ENCODE results near the gene NDUFV3.
"Not testable (repeated sequence)": the region's sequence is repeated elsewhere in the genome, so short reads cannot be mapped to it uniquely, and the experiment has no call there.

The NDUFV3 gene

DNA sequence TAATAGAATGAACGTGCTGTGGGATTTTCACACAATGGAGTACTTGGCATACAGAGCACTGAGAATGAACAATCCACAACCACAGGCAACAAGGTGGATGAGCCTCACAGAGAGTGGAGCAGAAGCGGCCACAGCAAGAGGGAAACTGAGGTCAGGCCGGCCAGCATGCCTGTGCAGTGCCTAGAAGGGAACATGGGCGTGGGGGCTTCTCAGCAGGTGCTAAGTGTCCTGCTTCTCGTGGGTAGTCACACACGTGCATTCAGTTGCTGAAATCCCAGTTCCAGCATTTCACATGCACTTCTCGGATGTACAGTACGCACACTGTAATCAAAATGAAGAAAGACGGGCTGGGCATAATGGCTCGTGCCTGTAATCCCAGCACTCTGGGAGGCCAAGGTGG, 46.9 kb upstream of the NDUFV3 start:
- Histone ChIP-seq H3K27me3 (ENCODE audit: control insufficient read depth in 3 of 3, insufficient read depth in 3 of 3, low read depth in 1 of 3, low read length in 3 of 3) (no peaks in the 10 kb centered on the region), H3K18ac (ENCODE audit: low read length) (no peak overlapping the region), H3K23ac (ENCODE audit: low read depth, low read length, poor library complexity) (no peak overlapping the region), H2BK15ac (ENCODE audit: low read length) (no peak overlapping the region), H3K27ac (replicated peaks; ENCODE audit: low read length) (no peak overlapping the region), H3K14ac (ENCODE audit: low read length) (no peak overlapping the region), H3K9me3 (replicated peaks in 1 of 2; ENCODE audit: control insufficient read depth in 2 of 2, insufficient read depth in 1 of 2, low read depth in 1 of 2, low read length in 2 of 2) (peaks cover 0 to 2% of the 10 kb centered on the region in 2 donors), H2AFZ (ENCODE audit: low read length) (no peak overlapping the region), H3K4me3 (ENCODE audit: low read length in 2 of 2) (no peak overlapping the region), H2BK5ac (ENCODE audit: low read length) (no peak overlapping the region), H3K4me2 (ENCODE audit: insufficient read depth, low read length, poor library complexity, severe bottlenecking) (no peak overlapping the region), H4K8ac (ENCODE audit: low read depth, low read length) (no peak overlapping the region), H3K36me3 (replicated peaks in 1 of 2; ENCODE audit: control insufficient read depth in 2 of 2, insufficient read depth in 2 of 2, low read length in 2 of 2) (peaks cover 46 to 81% of the 10 kb centered on the region in 2 donors), H3K4ac (ENCODE audit: low read length) (no peak overlapping the region), H2AK5ac (ENCODE audit: low read depth, low read length) (no peak overlapping the region), H3K79me1 (ENCODE audit: low read depth, low read length) (peaks cover 15% of the 10 kb centered on the region), H2BK120ac (ENCODE audit: low read depth, low read length) (no peak overlapping the region), H3K9ac (ENCODE audit: low read depth, low read length, poor library complexity) (no peak overlapping the region), H4K91ac (ENCODE audit: low read depth, low read length, poor library complexity) (peak overlapping the region; percentile 67), H3K4me1 (ENCODE audit: control insufficient read depth in 2 of 2, insufficient read depth in 1 of 2, low read depth in 1 of 2, low read length in 2 of 2) (peaks cover 0 to 4% of the 10 kb centered on the region in 2 donors), H2BK12ac (ENCODE audit: low read length) (no peak overlapping the region)
- DNase-seq (ENCODE audit: low spot score): no peak
- WGBS, 2 donors (ENCODE audit: extremely low coverage in 2 of 2, insufficient read length in 2 of 2, insufficient replicate concordance in 1 of 2): no CpG with 5 or more reads among the region's 10 CpGs

DNA sequence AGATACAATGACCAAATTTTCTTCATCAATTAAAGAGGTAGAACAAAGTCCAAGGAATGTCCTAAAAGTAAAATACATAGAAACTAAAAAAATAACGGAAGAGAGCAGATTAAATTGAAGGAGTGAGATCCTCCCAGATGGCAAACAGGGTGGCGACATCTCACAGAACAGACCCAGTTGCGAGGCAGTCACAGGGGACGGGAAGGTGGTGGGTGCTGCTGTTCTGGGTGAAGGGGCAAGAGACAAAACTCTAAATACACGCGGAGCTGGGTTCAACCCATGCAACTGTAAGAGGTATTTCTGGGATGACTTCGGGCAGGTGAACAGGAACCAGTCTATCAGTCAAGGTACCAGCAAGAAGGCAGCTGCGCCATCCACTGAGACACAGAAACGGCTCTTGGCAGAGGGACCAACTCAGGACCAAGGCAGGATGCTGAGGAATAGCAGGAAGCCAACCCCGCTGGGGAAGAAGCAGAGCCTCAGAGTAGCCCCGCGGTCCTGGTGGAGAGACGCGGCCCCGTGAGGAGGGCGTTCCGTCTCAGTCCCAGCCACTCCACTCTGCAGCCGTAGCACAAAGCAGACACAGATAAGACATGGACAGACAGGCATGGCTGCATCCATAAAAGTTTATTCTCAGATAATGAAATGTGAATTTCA, 45.9 kb upstream of the NDUFV3 start:
- Histone ChIP-seq H2AK5ac (ENCODE audit: low read depth, low read length) (no peak overlapping the region), H3K18ac (ENCODE audit: low read length) (no peak overlapping the region), H2BK120ac (ENCODE audit: low read depth, low read length) (no peak overlapping the region), H3K9me3 (replicated peaks in 1 of 2; ENCODE audit: control insufficient read depth in 2 of 2, insufficient read depth in 1 of 2, low read depth in 1 of 2, low read length in 2 of 2) (peaks cover 0 to 2% of the 10 kb centered on the region in 2 donors), H3K9ac (ENCODE audit: low read depth, low read length, poor library complexity) (no peak overlapping the region), H2BK5ac (ENCODE audit: low read length) (peak overlapping the region; percentile 14), H3K4ac (ENCODE audit: low read length) (no peak overlapping the region), H3K27ac (replicated peaks; ENCODE audit: low read length) (no peak overlapping the region), H3K4me2 (ENCODE audit: insufficient read depth, low read length, poor library complexity, severe bottlenecking) (no peak overlapping the region), H4K91ac (ENCODE audit: low read depth, low read length, poor library complexity) (no peak overlapping the region), H3K79me1 (ENCODE audit: low read depth, low read length) (peaks cover 15% of the 10 kb centered on the region), H3K23ac (ENCODE audit: low read depth, low read length, poor library complexity) (no peak overlapping the region), H3K36me3 (replicated peaks in 1 of 2; ENCODE audit: control insufficient read depth in 2 of 2, insufficient read depth in 2 of 2, low read length in 2 of 2) (peaks cover 51 to 85% of the 10 kb centered on the region in 2 donors), H3K4me3 (ENCODE audit: low read length in 2 of 2) (no peak overlapping the region), H3K27me3 (ENCODE audit: control insufficient read depth in 3 of 3, insufficient read depth in 3 of 3, low read depth in 1 of 3, low read length in 3 of 3) (no peaks in the 10 kb centered on the region), H2AFZ (ENCODE audit: low read length) (no peak overlapping the region), H2BK12ac (ENCODE audit: low read length) (no peak overlapping the region), H2BK15ac (ENCODE audit: low read length) (no peak overlapping the region), H3K4me1 (ENCODE audit: control insufficient read depth in 2 of 2, insufficient read depth in 1 of 2, low read depth in 1 of 2, low read length in 2 of 2) (peaks cover 0 to 4% of the 10 kb centered on the region in 2 donors), H4K8ac (ENCODE audit: low read depth, low read length) (no peak overlapping the region), H3K14ac (ENCODE audit: low read length) (no peak overlapping the region)
- no peak for DNase-seq (ENCODE audit: low spot score)
- WGBS, 2 donors (ENCODE audit: extremely low coverage in 2 of 2, insufficient read length in 2 of 2, insufficient replicate concordance in 1 of 2): no CpG with 5 or more reads among the region's 18 CpGs

DNA sequence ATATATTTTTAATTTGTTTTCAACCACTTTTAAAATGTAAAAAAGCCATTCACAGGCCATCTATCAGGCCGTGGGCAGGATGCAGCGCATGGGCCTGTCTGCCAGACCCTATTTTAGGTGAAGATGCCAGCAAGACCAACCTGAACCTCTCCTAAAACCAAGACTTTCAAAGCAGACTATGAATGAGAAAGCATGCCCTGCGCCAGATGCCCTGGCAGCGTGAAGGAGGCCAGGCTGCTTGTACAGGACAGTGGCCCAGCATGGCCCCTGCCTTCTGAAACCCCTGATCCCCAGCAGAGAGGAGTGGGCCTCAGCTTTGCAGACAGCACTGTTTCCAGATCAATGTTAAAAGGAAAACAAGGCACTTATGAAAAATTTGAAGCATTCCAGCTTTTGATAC, 45.4 kb upstream of the NDUFV3 start:
- Histone ChIP-seq H4K91ac (ENCODE audit: low read depth, low read length, poor library complexity) (no peak overlapping the region), H4K8ac (ENCODE audit: low read depth, low read length) (no peak overlapping the region)

DNA sequence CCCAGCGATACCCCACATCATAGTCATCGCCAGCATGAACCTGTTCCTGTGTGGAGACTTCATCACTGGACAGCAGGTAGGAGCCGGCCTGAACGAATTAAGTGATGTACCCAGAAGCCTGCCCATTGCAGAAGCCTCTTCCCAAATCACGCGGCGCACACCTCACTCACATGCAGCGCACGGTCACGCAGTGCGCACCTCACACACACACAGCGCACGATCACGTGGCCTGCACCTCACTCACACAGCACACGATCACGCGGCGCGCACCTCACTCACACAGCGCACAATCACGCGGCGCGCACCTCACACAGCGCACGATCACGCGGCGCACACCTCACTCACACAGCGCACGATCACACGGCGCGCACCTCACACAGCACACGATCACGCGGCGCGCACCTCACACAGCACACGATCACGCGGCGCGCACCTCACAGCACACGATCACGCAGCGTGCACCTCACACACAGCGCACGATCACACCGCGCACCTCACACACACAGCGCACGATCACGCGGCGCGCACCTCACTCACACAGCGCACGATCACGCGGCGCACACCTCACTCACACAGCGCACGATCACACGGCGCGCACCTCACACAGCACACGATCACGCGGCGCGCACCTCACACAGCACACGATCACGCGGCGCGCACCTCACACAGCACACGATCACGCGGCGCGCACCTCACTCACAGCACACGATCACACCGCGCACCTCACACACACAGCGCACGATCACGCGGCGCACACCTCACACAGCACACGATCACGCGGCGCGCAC, 44.8 kb upstream of the NDUFV3 start:
- not testable (repeated sequence) for H3K4ac ChIP-seq (ENCODE audit: low read length); H3K27me3 ChIP-seq (ENCODE audit: control insufficient read depth in 3 of 3, insufficient read depth in 3 of 3, low read depth in 1 of 3, low read length in 3 of 3); H3K27ac ChIP-seq (replicated peaks; ENCODE audit: low read length); DNase-seq (ENCODE audit: low spot score); H2BK12ac ChIP-seq (ENCODE audit: low read length); H2BK15ac ChIP-seq (ENCODE audit: low read length); H3K4me2 ChIP-seq (ENCODE audit: insufficient read depth, low read length, poor library complexity, severe bottlenecking); H3K4me1 ChIP-seq (ENCODE audit: control insufficient read depth in 2 of 2, insufficient read depth in 1 of 2, low read depth in 1 of 2, low read length in 2 of 2); H2AK5ac ChIP-seq (ENCODE audit: low read depth, low read length); H3K9ac ChIP-seq (ENCODE audit: low read depth, low read length, poor library complexity); H3K9me3 ChIP-seq (replicated peaks in 1 of 2; ENCODE audit: control insufficient read depth in 2 of 2, insufficient read depth in 1 of 2, low read depth in 1 of 2, low read length in 2 of 2); H4K91ac ChIP-seq (ENCODE audit: low read depth, low read length, poor library complexity); H3K14ac ChIP-seq (ENCODE audit: low read length); H3K23ac ChIP-seq (ENCODE audit: low read depth, low read length, poor library complexity); H3K18ac ChIP-seq (ENCODE audit: low read length); H4K8ac ChIP-seq (ENCODE audit: low read depth, low read length); H3K4me3 ChIP-seq (ENCODE audit: low read length in 2 of 2); H2AFZ ChIP-seq (ENCODE audit: low read length); H2BK120ac ChIP-seq (ENCODE audit: low read depth, low read length); H2BK5ac ChIP-seq (ENCODE audit: low read length)
- no CpG with 5 or more reads among the region's 95 CpGs for WGBS, 2 donors (ENCODE audit: extremely low coverage in 2 of 2, insufficient read length in 2 of 2, insufficient replicate concordance in 1 of 2)
- H3K36me3 ChIP-seq (replicated peaks in 1 of 2; ENCODE audit: control insufficient read depth in 2 of 2, insufficient read depth in 2 of 2, low read length in 2 of 2): peaks cover 56 to 87% of the 10 kb centered on the region in 2 donors
- H3K79me1 ChIP-seq (ENCODE audit: low read depth, low read length): peaks cover 20% of the 10 kb centered on the region

More for the DNA sequence above, 45.4 kb upstream of the NDUFV3 start:
- no peak overlapping the region for H3K27ac ChIP-seq (replicated peaks; ENCODE audit: low read length)
- H2AK5ac ChIP-seq (ENCODE audit: low read depth, low read length): no peak overlapping the region
- H3K9ac ChIP-seq (ENCODE audit: low read depth, low read length, poor library complexity): no peak overlapping the region
- no peak overlapping the region for H2BK15ac ChIP-seq (ENCODE audit: low read length)
- peaks cover 51 to 86% of the 10 kb centered on the region in 2 donors for H3K36me3 ChIP-seq (replicated peaks in 1 of 2; ENCODE audit: control insufficient read depth in 2 of 2, insufficient read depth in 2 of 2, low read length in 2 of 2)
- WGBS, 2 donors (ENCODE audit: extremely low coverage in 2 of 2, insufficient read length in 2 of 2, insufficient replicate concordance in 1 of 2): no CpG with 5 or more reads among the region's 4 CpGs
- H3K27me3 ChIP-seq (ENCODE audit: control insufficient read depth in 3 of 3, insufficient read depth in 3 of 3, low read depth in 1 of 3, low read length in 3 of 3): no peaks in the 10 kb centered on the region
- no peak overlapping the region for H2BK5ac ChIP-seq (ENCODE audit: low read length)
- no peak overlapping the region for H3K4me3 ChIP-seq (ENCODE audit: low read length in 2 of 2)
- H2BK12ac ChIP-seq (ENCODE audit: low read length): no peak overlapping the region
- no peak overlapping the region for H3K4ac ChIP-seq (ENCODE audit: low read length)
- peaks cover 0 to 2% of the 10 kb centered on the region in 2 donors for H3K9me3 ChIP-seq (replicated peaks in 1 of 2; ENCODE audit: control insufficient read depth in 2 of 2, insufficient read depth in 1 of 2, low read depth in 1 of 2, low read length in 2 of 2)
- peaks cover 16% of the 10 kb centered on the region for H3K79me1 ChIP-seq (ENCODE audit: low read depth, low read length)
- H3K4me2 ChIP-seq (ENCODE audit: insufficient read depth, low read length, poor library complexity, severe bottlenecking): no peak overlapping the region
- H2AFZ ChIP-seq (ENCODE audit: low read length): no peak overlapping the region
- no peak for DNase-seq (ENCODE audit: low spot score)
- H2BK120ac ChIP-seq (ENCODE audit: low read depth, low read length): no peak overlapping the region
- H3K18ac ChIP-seq (ENCODE audit: low read length): no peak overlapping the region
- H3K4me1 ChIP-seq (ENCODE audit: control insufficient read depth in 2 of 2, insufficient read depth in 1 of 2, low read depth in 1 of 2, low read length in 2 of 2): peaks cover 0 to 4% of the 10 kb centered on the region in 2 donors
- H3K23ac ChIP-seq (ENCODE audit: low read depth, low read length, poor library complexity): no peak overlapping the region
- no peak overlapping the region for H3K14ac ChIP-seq (ENCODE audit: low read length)
